ENCODE measurements around the gene MCC.

GRCh38 chr5:113520429-113520828 lies 32.2 kb upstream of the MCC start:
- TF ChIP-seq REST (IDR thresholded peaks at IDR 0.05; ENCODE audit: insufficient read depth in 1 of 2, low read depth in 2 of 2, low read length in 1 of 2) = no peak
- TF ChIP-seq CTCF (IDR thresholded peaks at IDR 0.05) = no peak
- TF ChIP-seq SIN3A (IDR thresholded peaks at IDR 0.05; ENCODE audit: borderline replicate concordance, insufficient read depth, low read depth, low read length) = no peak
- TF ChIP-seq POLR2AphosphoS5 (IDR thresholded peaks at IDR 0.05; ENCODE audit: low read depth, low read length) = no peak
- TF ChIP-seq TCF7L2 (IDR thresholded peaks at IDR 0.05; ENCODE audit: low read depth, low read length) = no peak

Data from Panc1 (cell line).